LoVo (cell line): ENCODE data around the gene SF3B6.
A peak's percentile ranks its signal among the peaks of the same experiment; 100 is the strongest.
"Not testable (repeated sequence)": the region's sequence is repeated elsewhere in the genome, so short reads cannot be mapped to it uniquely, and the experiment has no call there.

Source experiments
- DNase-seq: peaks from one replicate; pipeline ENCODE4 v3.0.0-alpha.2; 2016; ENCODE audit warnings: low spot score

Gene SF3B6

DNA sequence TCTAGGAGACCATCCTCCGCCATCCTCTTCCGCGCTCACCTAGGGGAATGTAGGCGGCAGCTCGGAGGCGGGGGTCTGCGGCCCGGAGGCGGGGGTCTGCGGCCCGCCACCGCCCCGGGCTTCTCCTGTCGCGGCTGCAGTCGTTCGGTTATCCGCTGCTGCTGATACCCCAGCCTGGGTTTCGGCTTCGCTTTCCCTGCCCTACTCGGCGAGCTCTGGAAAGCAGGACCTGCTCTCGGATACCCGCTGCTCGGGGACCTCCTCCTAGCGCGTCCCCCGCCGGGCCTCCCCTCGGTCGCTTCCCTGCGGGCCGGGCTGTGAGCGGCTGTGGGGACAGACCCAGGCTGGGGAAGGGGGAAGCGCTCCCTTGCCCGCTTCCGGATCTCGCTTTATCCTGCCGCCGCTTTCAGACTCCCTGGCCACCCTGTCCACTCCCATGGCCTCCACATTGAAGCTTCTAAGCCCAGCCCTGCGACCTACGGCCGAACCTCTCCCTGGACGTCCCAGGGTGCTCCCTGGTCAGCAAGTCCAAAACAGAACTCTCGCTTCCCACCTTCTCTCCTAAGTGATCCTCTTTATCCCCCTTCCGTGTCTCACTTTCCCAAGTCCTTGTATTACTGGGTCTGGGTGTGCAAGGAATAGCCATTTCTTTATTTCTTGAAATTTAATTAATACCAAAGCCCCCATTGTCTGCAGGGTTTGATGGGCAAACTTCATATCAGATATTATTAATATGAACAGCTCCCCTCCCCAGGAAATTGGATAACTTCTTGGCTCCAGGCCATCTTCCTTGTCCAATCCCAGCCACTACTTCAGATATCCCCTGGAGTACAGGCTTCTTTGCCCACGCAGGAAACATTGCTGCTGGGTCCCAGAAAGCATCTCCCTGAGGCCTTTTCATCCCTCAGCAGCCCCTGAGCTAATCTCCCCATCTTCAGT is 25.8 kb downstream of the SF3B6 start:
- DNase-seq = no peak

DNA sequence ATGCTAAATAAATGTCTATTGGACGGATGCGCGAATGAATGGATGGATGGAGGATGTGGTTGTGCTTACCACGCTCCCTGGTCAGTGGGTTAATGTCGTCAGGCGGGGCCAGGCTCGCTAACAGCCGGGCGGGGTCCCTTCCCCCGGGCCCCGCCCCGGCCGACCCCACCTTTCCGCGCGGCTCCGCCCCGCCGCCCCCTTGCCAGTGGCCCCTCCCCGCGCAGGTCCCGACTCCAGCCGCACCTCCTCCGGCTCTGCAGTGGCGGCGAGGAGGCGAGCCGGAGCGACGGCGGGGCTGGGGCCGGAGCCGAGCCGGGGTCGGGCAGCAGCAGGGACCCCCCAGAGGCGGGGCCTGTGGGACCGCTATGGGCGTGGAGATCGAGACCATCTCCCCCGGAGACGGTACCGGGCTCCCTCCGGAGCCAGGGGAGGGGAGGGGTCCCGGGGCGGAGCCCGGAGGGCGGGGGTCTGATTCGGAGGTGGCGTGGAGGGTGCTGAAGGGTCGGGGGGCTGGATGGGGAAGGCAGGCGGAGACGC is 26.6 kb downstream of the SF3B6 start, which contains the start of gene FKBP1B:
TSS of gene FKBP1B (plus strand) at position 257 of the 537 bp plus-strand sequence. CDS start at position 366, 109 bp downstream.
- peak; percentile 77 for DNase-seq

GRCh38 chr2:24048769-24049484 is 27.2 kb downstream of the SF3B6 start:
- no peak for DNase-seq

DNA sequence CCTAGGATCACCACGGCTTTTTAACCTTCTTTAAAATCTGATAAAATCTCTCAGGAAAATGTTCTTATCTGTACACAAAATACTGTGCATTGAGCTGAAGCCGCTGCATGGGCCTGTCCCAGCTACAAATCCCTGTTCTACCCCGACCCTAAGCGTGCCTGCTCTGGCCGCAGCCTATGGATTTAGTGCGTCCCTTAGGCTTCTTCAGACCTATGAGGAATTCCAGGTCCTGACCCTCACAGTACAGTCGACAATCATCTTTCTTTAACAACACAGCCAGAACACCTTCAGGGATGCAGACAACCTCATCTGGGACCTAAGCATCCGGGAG is 28.5 kb downstream of the SF3B6 start:
- no peak for DNase-seq

GRCh38 chr2:24046930-24047702 is 29.0 kb downstream of the SF3B6 start, which contains the start of gene WDCP:
TSS of gene WDCP (minus strand) at chr2:24047391. CDS start at chr2:24039494, 7,897 bp downstream.
- DNase-seq = peak; percentile 97

DNA sequence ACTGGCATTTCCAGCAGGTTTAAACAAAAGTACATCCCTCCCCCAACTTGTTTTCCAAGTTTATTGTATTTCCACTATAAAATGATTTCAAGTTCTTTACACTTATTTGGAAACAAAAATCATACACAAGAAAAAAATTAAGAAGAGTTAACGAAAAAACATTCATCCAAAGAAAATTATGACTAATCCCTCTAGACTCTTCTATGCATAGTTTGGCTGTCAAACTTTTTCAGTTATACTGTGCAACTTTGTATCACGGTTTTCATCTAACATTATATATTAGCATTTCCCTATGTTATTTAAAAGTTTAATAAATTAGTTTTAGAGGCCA is 29.6 kb downstream of the SF3B6 start:
- no peak for DNase-seq

- no peak for DNase-seq
These were observed 30.3 kb downstream of the SF3B6 start for GRCh38 chr2:24045511-24046508.

GRCh38 chr2:24043133-24043532 is 33.0 kb downstream of the SF3B6 start:
- not testable (repeated sequence) for DNase-seq

DNA sequence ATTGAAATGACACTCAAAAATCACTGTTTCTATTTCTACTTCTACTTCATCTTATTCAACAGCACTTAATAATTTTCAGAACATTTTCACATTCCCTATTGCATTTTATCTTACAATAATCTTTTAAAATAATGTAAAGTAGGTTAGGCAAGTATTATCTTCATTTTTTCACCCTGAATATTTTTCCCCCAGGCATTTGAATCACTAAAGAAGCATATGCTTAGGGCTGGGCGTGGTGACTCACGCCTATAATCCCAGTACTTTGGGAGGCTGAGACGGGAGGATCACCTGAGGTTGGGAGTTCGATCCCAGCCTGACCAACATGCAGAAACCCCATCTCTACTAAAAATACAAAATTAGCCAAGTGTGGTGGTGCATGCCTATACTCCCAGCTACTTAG is 35.6 kb downstream of the SF3B6 start:
- no peak for DNase-seq

DNA sequence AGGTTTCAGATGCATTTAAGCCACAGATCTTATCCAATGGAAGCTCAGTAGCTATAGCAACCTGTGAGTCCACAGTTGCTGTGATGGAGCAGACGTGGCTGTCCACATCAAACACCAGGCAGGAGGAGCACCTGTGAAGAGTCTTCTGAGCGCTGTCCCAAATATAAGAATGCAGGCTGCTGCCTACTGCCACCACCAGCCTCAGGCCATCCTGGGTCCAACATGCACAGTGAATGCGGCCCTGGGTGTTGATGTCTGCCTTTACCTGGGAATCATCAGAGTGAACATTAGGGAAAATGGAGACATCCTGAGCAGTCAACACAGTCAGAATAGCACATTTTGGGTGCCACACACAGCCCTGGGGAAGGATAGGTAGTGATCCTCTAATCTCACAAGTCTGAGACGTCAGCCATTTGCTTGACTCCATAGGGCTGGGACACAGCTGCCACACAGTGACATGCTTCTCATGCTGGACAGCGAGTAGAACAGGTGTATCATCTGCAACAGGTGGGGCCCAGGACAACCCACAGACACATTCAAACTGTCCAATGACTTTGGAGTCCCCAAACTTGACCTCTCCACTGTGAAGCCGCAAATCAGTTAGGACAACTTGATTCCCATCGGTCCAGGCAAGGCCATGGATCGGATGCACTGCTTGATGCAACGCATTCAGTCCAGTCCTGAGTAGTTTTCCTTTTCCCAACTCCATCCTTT is 37.2 kb downstream of the SF3B6 start:
- DNase-seq = no peak

GRCh38 chr2:24026233-24026632 is 49.9 kb downstream of the SF3B6 start:
- no peak for DNase-seq

GRCh38 chr2:24024996-24025663 is 51.0 kb downstream of the SF3B6 start:
- no peak for DNase-seq

DNA sequence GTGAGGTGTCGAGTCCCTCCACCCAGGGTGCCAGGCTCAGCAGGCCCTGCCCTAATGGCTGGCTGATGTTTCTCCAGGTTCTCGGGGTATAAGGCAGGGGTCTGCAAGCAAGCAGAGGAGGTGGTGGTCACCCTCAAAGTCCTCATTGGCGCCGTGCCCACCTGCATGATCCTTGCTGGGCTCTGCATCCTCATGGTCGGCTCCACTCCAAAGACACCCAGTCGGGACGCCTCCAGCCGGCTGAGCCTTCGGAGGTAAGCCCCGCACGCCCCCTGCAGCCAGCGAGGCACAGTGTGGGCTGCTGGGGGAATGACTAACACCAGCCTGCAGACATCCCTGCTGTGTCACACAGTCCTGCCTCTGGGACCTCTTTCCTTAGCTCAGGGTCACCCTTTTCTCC is 52.1 kb downstream of the SF3B6 start:
- no peak for DNase-seq

DNA sequence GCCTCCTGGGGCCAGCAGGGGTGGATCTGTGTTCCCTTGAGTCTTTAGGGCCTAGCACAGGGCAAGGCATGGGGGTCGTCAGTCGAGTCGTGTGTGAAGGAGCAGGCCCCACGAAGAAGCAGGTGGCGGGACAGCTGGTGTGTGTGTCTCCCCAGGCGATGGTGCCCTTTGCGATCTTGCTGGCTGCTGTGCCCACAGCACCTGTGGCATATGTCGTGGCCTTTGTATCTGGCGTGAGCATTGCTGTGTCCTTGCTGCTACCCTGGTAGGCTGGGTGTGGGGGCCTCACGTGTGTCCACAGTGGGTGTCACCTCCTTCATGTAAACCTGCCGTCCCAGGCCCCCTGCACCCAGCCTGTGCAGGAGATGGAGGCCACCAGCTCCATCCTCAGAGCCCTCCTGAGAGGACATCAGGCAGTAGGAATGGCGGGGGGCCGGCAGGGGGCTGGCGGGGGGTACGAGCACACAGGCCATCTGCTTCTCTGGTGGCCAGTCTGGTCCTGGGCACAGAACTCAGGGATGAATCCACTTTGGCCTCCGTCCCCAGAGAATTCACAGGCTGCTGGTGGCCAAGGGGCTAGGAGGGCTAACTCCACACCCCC is 53.1 kb downstream of the SF3B6 start:
- DNase-seq = no peak

DNA sequence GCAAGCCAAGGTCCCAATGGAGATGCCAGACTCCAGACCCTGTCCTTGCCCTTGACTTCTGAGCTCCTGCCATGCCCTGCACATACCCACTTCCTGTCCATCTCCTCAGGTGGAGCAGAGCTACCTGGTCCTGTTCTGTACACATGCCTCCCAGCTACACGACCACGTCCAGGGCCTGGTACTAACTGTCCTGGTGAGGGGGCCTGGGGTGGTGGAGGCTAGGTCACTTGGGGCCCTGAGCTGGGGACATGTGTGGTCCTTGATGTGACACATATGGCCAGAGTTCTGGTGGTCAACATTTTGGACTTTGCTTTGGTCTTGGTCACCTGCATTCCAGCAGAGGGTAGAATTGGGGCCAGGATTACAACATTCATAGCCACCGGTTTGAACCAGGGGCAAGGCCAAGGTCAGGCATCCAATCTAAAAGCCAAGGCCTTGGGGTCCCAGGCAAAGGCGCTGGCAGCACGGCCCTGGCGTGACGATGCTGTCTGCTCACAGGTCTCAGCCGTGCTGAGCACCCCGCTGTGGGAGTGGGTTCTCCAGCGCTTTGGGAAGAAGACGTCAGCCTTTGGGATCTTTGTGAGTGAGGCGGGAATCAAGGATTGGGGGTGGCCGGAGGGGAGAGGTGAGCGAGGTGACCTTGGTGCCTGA is 53.7 kb downstream of the SF3B6 start:
- no peak for DNase-seq

DNA sequence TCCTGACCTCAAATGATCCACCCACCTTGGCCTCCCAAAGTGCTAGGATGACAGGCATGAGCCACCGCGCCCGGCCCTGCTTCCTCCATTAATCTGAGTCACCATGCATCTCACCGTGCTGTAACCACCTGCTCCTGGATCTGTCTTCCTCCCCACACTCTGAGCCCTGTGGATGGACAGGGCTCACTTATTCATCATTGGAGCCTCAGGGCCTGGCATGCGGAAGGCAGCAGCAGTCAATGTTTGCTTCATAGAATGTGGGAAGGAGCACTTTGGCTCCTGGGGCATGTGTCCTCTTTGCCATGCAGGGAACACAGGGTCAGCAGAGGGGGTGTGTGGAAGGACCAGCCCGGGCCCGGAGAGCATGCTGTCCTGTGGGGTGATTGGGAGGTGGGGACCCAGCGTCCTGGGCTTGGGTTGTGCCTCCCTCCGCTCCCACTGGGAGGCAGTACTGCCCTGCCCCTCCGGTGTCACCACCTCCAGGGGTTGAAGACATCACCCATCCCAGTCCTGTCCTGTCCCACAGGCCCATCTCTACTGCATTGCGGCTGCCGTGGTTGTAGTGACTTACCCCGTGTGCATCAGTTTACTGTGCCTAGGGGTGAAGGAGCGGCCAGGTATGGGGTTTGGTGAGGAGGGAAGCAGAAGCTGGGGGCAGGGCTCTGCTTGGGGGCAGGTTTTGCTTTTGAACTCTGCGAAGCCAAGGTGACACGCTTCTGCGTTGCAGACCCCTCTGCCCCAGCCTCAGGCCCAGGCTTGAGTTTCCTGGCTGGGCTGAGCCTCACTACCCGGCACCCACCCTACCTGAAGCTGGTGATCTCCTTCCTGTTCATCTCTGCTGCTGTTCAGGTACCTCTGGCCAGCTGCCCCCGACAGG is 54.8 kb downstream of the SF3B6 start:
- DNase-seq = no peak

GRCh38 chr2:24020244-24020643 is 55.9 kb downstream of the SF3B6 start:
- DNase-seq = no peak

GRCh38 chr2:24019729-24020128 is 56.4 kb downstream of the SF3B6 start:
- no peak for DNase-seq
